ENCODE measurements around the gene MAP3K5. TPM values are rescaled to one million over a fixed set of nuclear protein-coding genes. Genes with fewer than 3 reads are reported as not detected.

The MAP3K5 gene
- total and polyA plus RNA-seq, 4 donors, result 7.5 to 28.3 (median 22.8) TPM

DNA sequence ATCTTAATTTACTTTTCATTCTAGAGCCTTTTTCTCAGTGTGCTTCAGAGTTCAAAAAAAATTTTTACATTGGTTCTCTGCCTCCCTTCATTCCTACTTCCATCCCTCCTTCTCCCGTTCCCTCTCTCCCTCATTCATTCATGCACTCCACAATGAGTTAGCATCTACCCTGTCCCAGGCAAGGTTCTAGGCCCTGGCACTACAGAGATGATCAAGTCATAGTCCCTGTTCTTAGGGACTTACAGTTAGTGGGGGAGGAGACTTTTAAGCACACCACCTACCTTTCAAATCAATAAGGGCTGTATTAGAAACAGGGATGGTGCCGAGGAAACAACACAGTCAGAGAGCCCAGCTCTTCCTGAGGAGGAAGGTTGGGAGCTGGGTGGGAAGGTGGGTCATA lies 40.3 kb downstream of the MAP3K5 start:
- ATAC-seq (ENCODE audit: insufficient read depth, low FRiP score), result no peak
- no peak overlapping the region for H3K4me3 ChIP-seq
- peaks cover 0 to 10% (median 0%) of the 10 kb centered on the region in 5 donors for H3K4me1 ChIP-seq (ENCODE audit: control insufficient read depth in 5 of 5, insufficient read depth in 5 of 5, low read length in 5 of 5)
- DNase-seq, result no peak
- H3K36me3 ChIP-seq (ENCODE audit: control insufficient read depth in 4 of 4, insufficient read depth in 4 of 4, low read length in 4 of 4), result no peaks in the 10 kb centered on the region
- 86 to 91% methylated on average over 2 of the region's 2 CpGs for WGBS, 2 donors
- TF ChIP-seq, protein P1, sequence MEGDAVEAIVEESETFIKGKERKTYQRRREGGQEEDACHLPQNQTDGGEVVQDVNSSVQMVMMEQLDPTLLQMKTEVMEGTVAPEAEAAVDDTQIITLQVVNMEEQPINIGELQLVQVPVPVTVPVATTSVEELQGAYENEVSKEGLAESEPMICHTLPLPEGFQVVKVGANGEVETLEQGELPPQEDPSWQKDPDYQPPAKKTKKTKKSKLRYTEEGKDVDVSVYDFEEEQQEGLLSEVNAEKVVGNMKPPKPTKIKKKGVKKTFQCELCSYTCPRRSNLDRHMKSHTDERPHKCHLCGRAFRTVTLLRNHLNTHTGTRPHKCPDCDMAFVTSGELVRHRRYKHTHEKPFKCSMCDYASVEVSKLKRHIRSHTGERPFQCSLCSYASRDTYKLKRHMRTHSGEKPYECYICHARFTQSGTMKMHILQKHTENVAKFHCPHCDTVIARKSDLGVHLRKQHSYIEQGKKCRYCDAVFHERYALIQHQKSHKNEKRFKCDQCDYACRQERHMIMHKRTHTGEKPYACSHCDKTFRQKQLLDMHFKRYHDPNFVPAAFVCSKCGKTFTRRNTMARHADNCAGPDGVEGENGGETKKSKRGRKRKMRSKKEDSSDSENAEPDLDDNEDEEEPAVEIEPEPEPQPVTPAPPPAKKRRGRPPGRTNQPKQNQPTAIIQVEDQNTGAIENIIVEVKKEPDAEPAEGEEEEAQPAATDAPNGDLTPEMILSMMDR (IDR thresholded peaks at IDR 0.05; ENCODE audit: control extremely low read depth, extremely low read depth), result no peak
- H3K27me3 ChIP-seq (ENCODE audit: control insufficient read depth in 3 of 3, insufficient read depth in 3 of 3, low read length in 2 of 3), result no peaks in the 10 kb centered on the region
- H3K27ac ChIP-seq (ENCODE audit: low read depth in 1 of 2, low read length in 1 of 2), result peak overlapping the region in 1 of 2 donors; percentile 5
- no peaks in the 10 kb centered on the region for H3K9me3 ChIP-seq (ENCODE audit: control insufficient read depth in 4 of 4, insufficient read depth in 3 of 4, low read length in 3 of 4)
- no peak overlapping the region for H3K9ac ChIP-seq (ENCODE audit: insufficient read depth in 1 of 2, low read length in 2 of 2)

DNA sequence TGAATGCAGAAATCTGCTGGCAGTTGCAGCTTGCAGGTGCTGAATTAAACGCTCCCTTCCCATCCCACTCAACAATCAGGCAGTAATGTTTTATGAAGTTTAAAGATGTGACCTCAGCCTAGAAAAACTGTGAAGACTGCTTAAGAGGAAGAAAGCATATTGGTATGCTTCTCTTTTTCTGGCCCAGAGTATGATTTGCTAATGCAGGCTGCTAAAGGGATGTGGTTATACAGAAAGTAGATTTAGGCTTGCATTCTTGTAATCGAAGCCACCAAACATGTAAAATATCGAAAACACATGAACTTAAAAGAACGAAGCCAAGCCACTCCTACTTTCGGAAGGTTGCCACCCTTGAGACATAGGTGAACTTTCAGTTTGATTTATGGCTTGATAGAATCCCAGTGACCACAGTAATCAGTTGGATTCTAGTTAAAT lies 40.7 kb downstream of the MAP3K5 start:
- Histone ChIP-seq H3K9ac (ENCODE audit: insufficient read depth in 1 of 2, low read length in 2 of 2) (no peak overlapping the region), H3K4me1 (ENCODE audit: control insufficient read depth in 5 of 5, insufficient read depth in 5 of 5, low read length in 5 of 5) (peaks cover 0 to 10% (median 0%) of the 10 kb centered on the region in 5 donors), H3K27me3 (ENCODE audit: control insufficient read depth in 3 of 3, insufficient read depth in 3 of 3, low read length in 2 of 3) (no peaks in the 10 kb centered on the region), H3K9me3 (ENCODE audit: control insufficient read depth in 4 of 4, insufficient read depth in 3 of 4, low read length in 3 of 4) (no peaks in the 10 kb centered on the region), H3K36me3 (ENCODE audit: control insufficient read depth in 4 of 4, insufficient read depth in 4 of 4, low read length in 4 of 4) (no peaks in the 10 kb centered on the region), H3K4me3 (no peak overlapping the region), H3K27ac (ENCODE audit: low read depth in 1 of 2, low read length in 1 of 2) (no peak overlapping the region)
- ATAC-seq (ENCODE audit: insufficient read depth, low FRiP score) (no peak), DNase-seq (no peak)
- TF ChIP-seq, protein P1 (IDR thresholded peaks at IDR 0.05; ENCODE audit: control extremely low read depth, extremely low read depth), result no peak
- WGBS, 2 donors, result 17 to 54% methylated on average over 5 of the region's 5 CpGs

DNA sequence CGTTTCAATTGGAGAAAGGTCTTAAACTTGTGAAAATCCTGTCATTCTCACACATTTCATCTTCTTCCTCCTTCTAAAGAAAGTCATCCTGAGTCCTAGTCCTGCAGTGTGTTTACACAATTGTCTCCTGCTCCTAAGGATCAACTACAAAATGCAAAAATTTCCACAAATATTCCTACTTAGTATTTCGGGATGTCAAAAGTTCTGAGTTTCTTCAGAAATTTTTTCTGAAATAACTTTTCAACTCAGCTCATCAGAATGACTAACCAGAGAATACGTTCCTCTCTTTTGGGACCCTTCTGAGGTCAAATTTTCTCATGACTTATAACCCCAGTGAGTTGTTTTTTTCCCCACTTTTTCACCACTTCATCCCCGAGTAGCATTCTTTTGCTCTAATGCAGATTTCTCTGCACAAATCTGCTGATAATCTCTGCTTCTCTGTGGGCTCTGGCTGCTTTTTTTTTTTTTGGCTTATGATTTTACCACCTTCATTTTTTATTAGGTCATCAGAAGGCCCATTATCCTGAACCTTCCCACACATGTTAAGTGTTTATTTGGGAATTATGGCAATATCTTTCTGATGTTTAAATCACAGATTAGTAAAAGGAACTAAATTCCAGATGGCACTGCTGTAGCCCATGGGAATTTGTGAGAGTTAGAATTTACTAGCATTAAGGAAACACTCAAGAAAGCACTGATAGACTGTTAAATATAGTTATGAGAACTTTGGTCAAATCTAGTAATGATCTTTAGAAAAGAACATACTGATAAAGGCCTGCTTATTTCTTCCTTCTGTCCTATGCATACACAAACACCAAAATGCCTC lies 41.4 kb downstream of the MAP3K5 start:
- Histone ChIP-seq H3K9me3 (ENCODE audit: control insufficient read depth in 4 of 4, insufficient read depth in 3 of 4, low read length in 3 of 4) (no peaks in the 10 kb centered on the region), H3K36me3 (ENCODE audit: control insufficient read depth in 4 of 4, insufficient read depth in 4 of 4, low read length in 4 of 4) (no peaks in the 10 kb centered on the region), H3K4me3 (no peak overlapping the region), H3K9ac (ENCODE audit: insufficient read depth in 1 of 2, low read length in 2 of 2) (no peak overlapping the region), H3K27me3 (ENCODE audit: control insufficient read depth in 3 of 3, insufficient read depth in 3 of 3, low read length in 2 of 3) (no peaks in the 10 kb centered on the region), H3K4me1 (ENCODE audit: control insufficient read depth in 5 of 5, insufficient read depth in 5 of 5, low read length in 5 of 5) (peaks cover 0 to 10% (median 0%) of the 10 kb centered on the region in 5 donors), H3K27ac (ENCODE audit: low read depth in 1 of 2, low read length in 1 of 2) (no peak overlapping the region)
- DNase-seq, result no peak
- TF ChIP-seq, protein P1 (IDR thresholded peaks at IDR 0.05; ENCODE audit: control extremely low read depth, extremely low read depth), result no peak
- ATAC-seq (ENCODE audit: insufficient read depth, low FRiP score), result no peak
- WGBS, 2 donors, result 72 to 76% methylated on average over 4 of the region's 4 CpGs

Measured in lung (tissue), 12 donors.